PC-9 (cell line): ENCODE data around the gene STYK1. TPM values are rescaled to one million over a fixed set of nuclear protein-coding genes. Genes with fewer than 3 reads are reported as not detected.
A peak's percentile ranks its signal among the peaks of the same experiment; 100 is the strongest.

Source experiments
- BruUV-seq: library from RNA; stranded (reverse); fragments of 400-500 nt; replicated peaks from 2 replicates; lab custom pipeline; 2021; lab: Mats Ljungman, UMichigan
- CTCF ChIA-PET: fragments of 300-600 bp; sonication (Branson Sonifier 250); formaldehyde crosslinking; loops from one replicate; lab custom pipeline; 2022; ENCODE audit warnings: antibody characterized with exemption; lab: Charles Lee
- POLR2A ChIA-PET: fragments of 300-600 bp; sonication (Branson Sonifier 250); formaldehyde crosslinking; loops from one replicate; lab custom pipeline; 2022; ENCODE audit warnings: antibody characterized with exemption; ENCODE audit not compliant: unreplicated experiment; lab: Charles Lee
- DNase-seq, 2 experiments: peaks; one replicate each; pipeline versions ENCODE4 v3.0.0 to v3.0.0-alpha.2; 2015 to 2022; ENCODE audit warnings: mixed read lengths in 1 of 2
- H2AFZ ChIP-seq: fragments of 200-600 bp; sonication (generic); 2 replicates; pipeline ENCODE4 v1.8.1; 2017; ENCODE audit warnings: antibody characterized with exemption
- H3F3A ChIP-seq: fragments of 200-600 bp; sonication (generic); 2 replicates; pipeline ENCODE4 v1.8.1; 2017; ENCODE audit warnings: antibody characterized with exemption, mild to moderate bottlenecking, low read depth; ENCODE audit not compliant: insufficient read depth
- H3K27ac ChIP-seq: fragments of 200-600 bp; sonication (generic); 2 replicates; pipeline ENCODE4 v1.6.1; 2016; ENCODE audit warnings: mixed run types
- H3K27me3 ChIP-seq: fragments of 200-600 bp; sonication (generic); 2 replicates; pipeline ENCODE4 v1.6.1; 2016; ENCODE audit warnings: low read depth, mixed run types; ENCODE audit not compliant: insufficient read depth
- H3K36me3 ChIP-seq: fragments of 200-600 bp; sonication (generic); 2 replicates; pipeline ENCODE4 v1.6.1; 2016; ENCODE audit warnings: low read depth, mixed run types
- H3K4me1 ChIP-seq: fragments of 200-600 bp; sonication (generic); replicated peaks from 2 replicates; pipeline ENCODE4 v1.6.1; 2016; ENCODE audit warnings: mixed run types; ENCODE audit not compliant: insufficient read depth
- H3K4me2 ChIP-seq: fragments of 200-600 bp; sonication (generic); 2 replicates; pipeline ENCODE4 v1.6.1; 2017; ENCODE audit warnings: mixed run types
- H3K4me3 ChIP-seq: fragments of 200-600 bp; sonication (generic); 2 replicates; pipeline ENCODE4 v1.6.1; 2016; ENCODE audit warnings: mixed run types
- H3K79me2 ChIP-seq: fragments of 200-600 bp; sonication (generic); 2 replicates; pipeline ENCODE4 v1.6.1; 2017; ENCODE audit warnings: low read depth, mixed run types
- H3K9me2 ChIP-seq: fragments of 200-600 bp; sonication (generic); 2 replicates; pipeline ENCODE4 v1.8.1; 2017; ENCODE audit warnings: mild to moderate bottlenecking; ENCODE audit not compliant: insufficient read depth
- H3K9me3 ChIP-seq: fragments of 200-600 bp; sonication (generic); 2 replicates; pipeline ENCODE4 v1.8.1; 2016; ENCODE audit warnings: low read depth; ENCODE audit not compliant: insufficient read depth
- H4K20me1 ChIP-seq: fragments of 200-600 bp; sonication (generic); 2 replicates; pipeline ENCODE4 v1.8.1; 2017; ENCODE audit not compliant: insufficient read depth
- EZH2 ChIP-seq: fragments of 200-600 bp; sonication (generic); IDR thresholded peaks from 2 replicates; pipeline ENCODE4 v1.8.0; 2017; ENCODE audit warnings: antibody characterized with exemption, low read depth
- intact Hi-C: fragments of 100-400 bp; cut with micrococcal nuclease; formaldehyde crosslinking; loops from one replicate; pipeline ENCODE4 v1.10.0; 2022; ENCODE audit not compliant: unreplicated experiment
- total RNA-seq: library from RNA; stranded (reverse); gene quantifications from 2 replicates; pipeline ENCODE4 v1.2.3, GENCODE V29; 2021
- TF ChIP-seq, protein P1 (sequence below): fragments of 200-600 bp; sonication (generic); conservative IDR thresholded peaks from 2 replicates; pipeline ENCODE4 v1.6.1; 2017; ENCODE audit warnings: mixed run types, antibody characterized with exemption, mild to moderate bottlenecking, moderate library complexity

The STYK1 gene
- total RNA-seq, 1 experiment from 2014 or later, result 16.9 TPM

DNA sequence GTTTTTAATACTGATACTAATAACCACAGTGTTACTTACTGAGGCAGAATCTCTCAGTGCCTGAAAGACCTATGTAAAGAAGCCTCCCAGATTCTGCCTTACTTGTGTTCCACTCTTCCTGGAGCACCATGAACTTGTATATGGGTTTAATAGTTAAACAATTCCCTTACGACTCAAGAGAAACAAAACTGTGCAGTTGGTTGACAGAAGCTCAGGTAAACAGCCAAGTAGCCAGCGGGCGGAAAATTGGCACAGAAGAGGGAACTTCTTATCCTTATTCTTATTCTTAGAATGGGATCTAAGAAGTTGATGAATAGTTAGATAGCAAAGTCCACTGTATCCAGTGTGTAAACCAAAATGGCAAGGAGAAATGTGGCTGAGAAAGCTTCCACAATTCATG, 37.7 kb downstream of the STYK1 start:
- intact Hi-C loops, result no loop called here
- H3K9me2 ChIP-seq, result no peaks in the 10 kb centered on the region
- H3K4me2 ChIP-seq, result peak overlapping the region; percentile 52
- H3K36me3 ChIP-seq, result no peaks in the 10 kb centered on the region
- POLR2A ChIA-PET, result interaction anchor here (0.6 kb wide), 2 partner anchors 11 to 89 kb away, joined by 3 to 14 read pairs; no protein-coding TSS in a partner anchor
- peaks cover 36% of the 10 kb centered on the region for H3K4me1 ChIP-seq
- no peaks in the 10 kb centered on the region for H3K27me3 ChIP-seq
- no peak for DNase-seq
- no peaks in the 10 kb centered on the region for H4K20me1 ChIP-seq
- no TSS peak for BruUV-seq
- peaks cover 17% of the 10 kb centered on the region; the same call in 1 of the 2 replicates for H3F3A ChIP-seq
- H2AFZ ChIP-seq, result no peak overlapping the region; the same call in 1 of the 2 replicates
- H3K9me3 ChIP-seq, result no peaks in the 10 kb centered on the region
- CTCF ChIA-PET, result no interaction called here
- no peak overlapping the region; the same call in 1 of the 2 replicates for H3K4me3 ChIP-seq
- peak overlapping the region; percentile 35 for H3K27ac ChIP-seq
- TF ChIP-seq, protein P1, sequence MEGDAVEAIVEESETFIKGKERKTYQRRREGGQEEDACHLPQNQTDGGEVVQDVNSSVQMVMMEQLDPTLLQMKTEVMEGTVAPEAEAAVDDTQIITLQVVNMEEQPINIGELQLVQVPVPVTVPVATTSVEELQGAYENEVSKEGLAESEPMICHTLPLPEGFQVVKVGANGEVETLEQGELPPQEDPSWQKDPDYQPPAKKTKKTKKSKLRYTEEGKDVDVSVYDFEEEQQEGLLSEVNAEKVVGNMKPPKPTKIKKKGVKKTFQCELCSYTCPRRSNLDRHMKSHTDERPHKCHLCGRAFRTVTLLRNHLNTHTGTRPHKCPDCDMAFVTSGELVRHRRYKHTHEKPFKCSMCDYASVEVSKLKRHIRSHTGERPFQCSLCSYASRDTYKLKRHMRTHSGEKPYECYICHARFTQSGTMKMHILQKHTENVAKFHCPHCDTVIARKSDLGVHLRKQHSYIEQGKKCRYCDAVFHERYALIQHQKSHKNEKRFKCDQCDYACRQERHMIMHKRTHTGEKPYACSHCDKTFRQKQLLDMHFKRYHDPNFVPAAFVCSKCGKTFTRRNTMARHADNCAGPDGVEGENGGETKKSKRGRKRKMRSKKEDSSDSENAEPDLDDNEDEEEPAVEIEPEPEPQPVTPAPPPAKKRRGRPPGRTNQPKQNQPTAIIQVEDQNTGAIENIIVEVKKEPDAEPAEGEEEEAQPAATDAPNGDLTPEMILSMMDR, result no peak
- TF ChIP-seq EZH2, result no peak
- H3K79me2 ChIP-seq, result no peaks in the 10 kb centered on the region

DNA sequence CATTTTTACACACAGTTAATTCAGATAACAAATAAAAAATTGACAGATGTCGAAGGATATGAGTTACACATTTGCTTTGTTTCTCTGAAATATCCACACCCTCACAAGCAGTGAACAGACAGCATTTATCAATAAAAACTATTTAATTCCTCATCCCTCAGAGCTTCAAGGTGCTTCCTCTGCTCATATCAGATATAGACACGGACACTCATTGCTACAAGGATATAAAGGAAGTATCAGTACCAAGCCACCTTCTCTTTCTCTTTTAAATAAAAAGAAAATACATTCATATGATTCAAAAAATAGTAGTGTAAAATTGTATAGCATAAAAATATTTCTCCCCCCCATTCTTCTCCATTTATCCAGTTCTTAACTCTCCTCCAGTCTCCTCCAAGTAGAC, 38.5 kb downstream of the STYK1 start:
- Histone ChIP-seq H3K27me3 (no peaks in the 10 kb centered on the region), H3K4me3 (no peak overlapping the region), H2AFZ (no peak overlapping the region), H3K4me2 (peak overlapping the region; percentile 53), H3K27ac (peak overlapping the region; percentile 35), H3F3A (peaks cover 17% of the 10 kb centered on the region; the same call in 1 of the 2 replicates), H3K4me1 (peaks cover 36% of the 10 kb centered on the region), H3K36me3 (no peaks in the 10 kb centered on the region), H3K9me2 (no peaks in the 10 kb centered on the region), H3K79me2 (no peaks in the 10 kb centered on the region), H4K20me1 (no peaks in the 10 kb centered on the region), H3K9me3 (no peaks in the 10 kb centered on the region)
- ChIA-PET POLR2A (interaction anchor here (0.6 kb wide), 1 partner anchor 23 kb away, joined by 3 read pairs; no protein-coding TSS in a partner anchor), CTCF (no interaction called here)
- no peak for TF ChIP-seq EZH2
- TF ChIP-seq, protein P1, result no peak
- no peak for DNase-seq
- no TSS peak for BruUV-seq
- intact Hi-C loops, result no loop called here

DNA sequence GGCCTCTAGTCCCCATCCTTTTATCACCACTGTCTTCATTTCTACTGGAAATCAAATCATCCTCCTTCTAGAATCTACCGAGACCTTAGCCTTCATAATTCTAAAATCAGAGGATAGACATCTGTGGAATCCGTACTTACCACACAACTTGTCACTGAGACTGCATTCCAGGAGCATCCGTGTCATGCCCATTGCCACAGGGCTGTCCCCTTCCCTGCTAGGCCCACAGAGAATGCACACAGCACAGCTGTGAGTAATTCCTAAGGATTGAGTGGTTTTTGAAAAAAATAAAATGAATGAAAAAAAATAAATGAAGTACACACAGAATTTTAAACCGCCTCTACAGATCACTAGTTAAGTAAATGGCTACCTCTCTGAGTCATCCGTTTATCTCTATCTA, 39.4 kb downstream of the STYK1 start:
- Histone ChIP-seq H3F3A (peaks cover 17% of the 10 kb centered on the region; the same call in 1 of the 2 replicates), H3K27me3 (no peaks in the 10 kb centered on the region), H3K4me3 (no peak overlapping the region), H2AFZ (no peak overlapping the region), H4K20me1 (no peaks in the 10 kb centered on the region), H3K4me2 (peak overlapping the region; percentile 53), H3K9me3 (no peaks in the 10 kb centered on the region), H3K79me2 (no peaks in the 10 kb centered on the region), H3K4me1 (peaks cover 36% of the 10 kb centered on the region), H3K9me2 (no peaks in the 10 kb centered on the region), H3K36me3 (no peaks in the 10 kb centered on the region), H3K27ac (peak overlapping the region; percentile 35)
- BruUV-seq, result no TSS peak
- ChIA-PET POLR2A (interaction anchor here (0.6 kb wide), 3 partner anchors 22 to 295 kb away, joined by 3 read pairs; no protein-coding TSS in a partner anchor), CTCF (interaction anchor here (0.6 kb wide), 1 partner anchor 15 kb away, joined by 4 read pairs; no protein-coding TSS in a partner anchor)
- intact Hi-C loops, result loop anchor here (1.0 kb wide), 3 partner anchors 16 to 40 kb away; partner anchors contain the start of genes MAGOHB and STYK1
- no peak for TF ChIP-seq EZH2
- TF ChIP-seq, protein P1, result no peak
- peak; percentile 86 to 89 for DNase-seq
